ENCODE data around the gene PRSS36. TPM values are rescaled to one million over a fixed set of nuclear protein-coding genes. Genes with fewer than 3 reads are reported as not detected.

The PRSS36 gene
- total RNA-seq, 1 donor from 2014 or later: 3.5 TPM

GRCh38 chr16:31186176-31186575, 36.3 kb upstream of the PRSS36 start:
- TF ChIP-seq, protein P1, sequence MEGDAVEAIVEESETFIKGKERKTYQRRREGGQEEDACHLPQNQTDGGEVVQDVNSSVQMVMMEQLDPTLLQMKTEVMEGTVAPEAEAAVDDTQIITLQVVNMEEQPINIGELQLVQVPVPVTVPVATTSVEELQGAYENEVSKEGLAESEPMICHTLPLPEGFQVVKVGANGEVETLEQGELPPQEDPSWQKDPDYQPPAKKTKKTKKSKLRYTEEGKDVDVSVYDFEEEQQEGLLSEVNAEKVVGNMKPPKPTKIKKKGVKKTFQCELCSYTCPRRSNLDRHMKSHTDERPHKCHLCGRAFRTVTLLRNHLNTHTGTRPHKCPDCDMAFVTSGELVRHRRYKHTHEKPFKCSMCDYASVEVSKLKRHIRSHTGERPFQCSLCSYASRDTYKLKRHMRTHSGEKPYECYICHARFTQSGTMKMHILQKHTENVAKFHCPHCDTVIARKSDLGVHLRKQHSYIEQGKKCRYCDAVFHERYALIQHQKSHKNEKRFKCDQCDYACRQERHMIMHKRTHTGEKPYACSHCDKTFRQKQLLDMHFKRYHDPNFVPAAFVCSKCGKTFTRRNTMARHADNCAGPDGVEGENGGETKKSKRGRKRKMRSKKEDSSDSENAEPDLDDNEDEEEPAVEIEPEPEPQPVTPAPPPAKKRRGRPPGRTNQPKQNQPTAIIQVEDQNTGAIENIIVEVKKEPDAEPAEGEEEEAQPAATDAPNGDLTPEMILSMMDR (IDR thresholded peaks at IDR 0.05): no peak
- H3K27ac ChIP-seq: no peak overlapping the region
- H3K4me1 ChIP-seq: peaks cover 21% of the 10 kb centered on the region
- no peaks in the 10 kb centered on the region for H3K9me3 ChIP-seq
- H3K4me3 ChIP-seq: no peak overlapping the region
- ATAC-seq: no peak
- no peak for DNase-seq
- intact Hi-C loops (cut with DNase I): no loop called here
- H3K27me3 ChIP-seq: no peaks in the 10 kb centered on the region
- peaks cover 91% of the 10 kb centered on the region for H3K36me3 ChIP-seq

DNA sequence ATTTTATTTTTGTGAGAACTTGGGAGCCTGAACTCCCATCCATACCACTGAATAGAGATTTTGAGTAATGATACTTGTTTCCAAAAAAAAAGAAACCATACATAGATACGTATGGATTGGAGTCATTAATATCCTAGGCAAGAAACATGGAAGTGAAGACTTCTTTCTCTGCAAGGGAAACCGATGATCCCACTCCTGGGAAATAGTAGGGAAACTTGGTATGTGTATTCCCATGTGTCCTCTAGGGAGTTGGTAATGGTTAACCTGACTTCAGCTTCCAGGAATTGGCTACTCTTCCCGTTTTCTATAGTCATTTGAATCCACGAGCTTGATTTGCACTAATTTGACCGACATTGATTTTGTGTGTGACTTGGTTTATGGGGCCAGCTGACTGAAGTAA, 35.5 kb upstream of the PRSS36 start:
- TF ChIP-seq, protein P1 (IDR thresholded peaks at IDR 0.05): no peak
- H3K4me3 ChIP-seq: no peak overlapping the region
- DNase-seq (no peak), ATAC-seq (no peak)
- no peaks in the 10 kb centered on the region for H3K9me3 ChIP-seq
- no peak overlapping the region for H3K27ac ChIP-seq
- H3K27me3 ChIP-seq: no peaks in the 10 kb centered on the region
- H3K36me3 ChIP-seq: peaks cover 82% of the 10 kb centered on the region
- intact Hi-C loops (cut with DNase I): no loop called here
- peaks cover 21% of the 10 kb centered on the region for H3K4me1 ChIP-seq

DNA sequence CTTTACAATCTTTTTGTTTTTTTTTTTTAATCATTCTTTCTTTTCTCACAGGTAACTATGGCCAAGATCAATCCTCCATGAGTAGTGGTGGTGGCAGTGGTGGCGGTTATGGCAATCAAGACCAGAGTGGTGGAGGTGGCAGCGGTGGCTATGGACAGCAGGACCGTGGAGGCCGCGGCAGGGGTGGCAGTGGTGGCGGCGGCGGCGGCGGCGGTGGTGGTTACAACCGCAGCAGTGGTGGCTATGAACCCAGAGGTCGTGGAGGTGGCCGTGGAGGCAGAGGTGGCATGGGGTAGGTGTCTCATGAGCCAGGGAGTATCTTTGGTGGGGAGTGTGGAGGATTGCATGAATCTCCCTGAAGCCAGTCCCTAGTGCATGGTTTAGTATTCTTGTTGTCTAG, 35.0 kb upstream of the PRSS36 start:
- H3K9me3 ChIP-seq: no peaks in the 10 kb centered on the region
- TF ChIP-seq, protein P1 (IDR thresholded peaks at IDR 0.05): no peak
- peaks cover 21% of the 10 kb centered on the region for H3K4me1 ChIP-seq
- H3K36me3 ChIP-seq: peaks cover 78% of the 10 kb centered on the region
- no peak for DNase-seq
- intact Hi-C loops (cut with DNase I): no loop called here
- ATAC-seq: no peak
- no peak overlapping the region for H3K4me3 ChIP-seq
- H3K27me3 ChIP-seq: no peaks in the 10 kb centered on the region
- H3K27ac ChIP-seq: no peak overlapping the region

- H3K27me3 ChIP-seq: no peaks in the 10 kb centered on the region
- DNase-seq: no peak
- H3K27ac ChIP-seq: no peak overlapping the region
- intact Hi-C loops (cut with DNase I): no loop called here
- peaks cover 25% of the 10 kb centered on the region for H3K4me1 ChIP-seq
- peaks cover 66% of the 10 kb centered on the region for H3K36me3 ChIP-seq
- no peak for ATAC-seq
- H3K9me3 ChIP-seq: no peaks in the 10 kb centered on the region
- TF ChIP-seq, protein P1 (IDR thresholded peaks at IDR 0.05): no peak
- peak overlapping the region; percentile 83 for H3K4me3 ChIP-seq
Measured at GRCh38 chr16:31183432-31184428, 33.9 kb upstream of the PRSS36 start.

- no peak for DNase-seq
- Histone ChIP-seq H3K9me3 (no peaks in the 10 kb centered on the region), H3K4me1 (peaks cover 28% of the 10 kb centered on the region), H3K27ac (no peak overlapping the region), H3K4me3 (peak overlapping the region; percentile 83), H3K36me3 (peaks cover 53% of the 10 kb centered on the region), H3K27me3 (no peaks in the 10 kb centered on the region)
- TF ChIP-seq, protein P1 (IDR thresholded peaks at IDR 0.05): no peak
- intact Hi-C loops (cut with DNase I): no loop called here
- ATAC-seq: no peak
Measured at GRCh38 chr16:31182391-31182790, 32.5 kb upstream of the PRSS36 start.
